ENCODE results near the gene KCNJ10.

DNA sequence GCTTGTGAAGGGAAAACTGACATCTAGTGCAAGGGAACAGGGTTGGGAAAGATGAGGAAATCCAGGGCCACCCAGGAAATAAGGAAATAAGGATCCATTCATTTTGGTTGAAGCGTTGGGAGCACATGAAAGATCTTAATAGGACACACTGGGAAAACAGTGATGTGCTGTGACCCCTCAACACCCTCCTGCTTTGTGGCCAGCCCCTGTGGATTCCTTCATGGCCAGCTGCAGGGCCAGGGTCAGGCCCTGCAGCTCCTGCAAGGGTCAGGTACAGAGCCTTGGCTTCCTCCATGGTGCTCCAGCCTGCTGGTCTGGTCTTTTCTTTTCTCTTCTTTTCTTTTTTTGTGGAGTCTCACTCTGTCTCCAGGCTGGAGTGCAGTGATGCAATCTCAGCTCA is 19.3 kb downstream of the KCNJ10 start:
- TF ChIP-seq TCF12 (IDR thresholded peaks at IDR 0.05; ENCODE audit: low read depth) (no peak), RAD21 (IDR thresholded peaks at IDR 0.05; ENCODE audit: low read depth) (no peak), EGR1 (IDR thresholded peaks at IDR 0.05) (no peak), EP300 (IDR thresholded peaks at IDR 0.05; ENCODE audit: borderline replicate concordance) (no peak), TAF1 (IDR thresholded peaks at IDR 0.05; ENCODE audit: low read depth) (no peak), CEBPB (IDR thresholded peaks at IDR 0.05) (no peak)
- TF ChIP-seq, protein P1, sequence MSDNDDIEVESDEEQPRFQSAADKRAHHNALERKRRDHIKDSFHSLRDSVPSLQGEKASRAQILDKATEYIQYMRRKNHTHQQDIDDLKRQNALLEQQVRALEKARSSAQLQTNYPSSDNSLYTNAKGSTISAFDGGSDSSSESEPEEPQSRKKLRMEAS (IDR thresholded peaks at IDR 0.05), result no peak
